Esophagus muscularis mucosa (tissue), 4 donors: ENCODE measurements around the gene XRCC3.

Source experiments
- CTCF ChIP-seq, 3 experiments: fragments of 200-600 bp in 2 of 3; fragments of 450-650 bp in 1 of 3; sonication (generic) in 2 of 3; IDR thresholded peaks; one replicate each; pipeline ENCODE4 v1.5.1; 2017 to 2019; ENCODE audit warnings: antibody characterized with exemption in 3 of 3, mild to moderate bottlenecking in 2 of 3, moderate library complexity in 1 of 3
- EP300 ChIP-seq: sonication (generic); formaldehyde crosslinking; IDR thresholded peaks from one replicate; pipeline ENCODE4 v1.6.1; 2017; ENCODE audit warnings: antibody characterized with exemption
- POLR2A ChIP-seq: fragments of 450-650 bp; IDR thresholded peaks from one replicate; pipeline ENCODE4 v1.6.1; 2017; ENCODE audit warnings: antibody characterized with exemption, moderate library complexity, mild to moderate bottlenecking, low read depth
- POLR2AphosphoS5 ChIP-seq, 2 donors: sonication (generic); formaldehyde crosslinking; IDR thresholded peaks; one replicate each; pipeline ENCODE4 v1.6.1; 2017; ENCODE audit warnings: antibody characterized with exemption in 2 of 2

- TF ChIP-seq CTCF (IDR thresholded peaks at IDR 0.05) (no peak), POLR2A (no peak), POLR2AphosphoS5 (IDR thresholded peaks at IDR 0.05) (no peak), EP300 (no peak)
Observed at GRCh38 chr14:103716899-103717411, 1.7 kb upstream of the XRCC3 start.
